ENCODE data around the gene HEATR9. TPM values are rescaled to one million over a fixed set of nuclear protein-coding genes. Genes with fewer than 3 reads are reported as not detected.

The HEATR9 gene, protein sequence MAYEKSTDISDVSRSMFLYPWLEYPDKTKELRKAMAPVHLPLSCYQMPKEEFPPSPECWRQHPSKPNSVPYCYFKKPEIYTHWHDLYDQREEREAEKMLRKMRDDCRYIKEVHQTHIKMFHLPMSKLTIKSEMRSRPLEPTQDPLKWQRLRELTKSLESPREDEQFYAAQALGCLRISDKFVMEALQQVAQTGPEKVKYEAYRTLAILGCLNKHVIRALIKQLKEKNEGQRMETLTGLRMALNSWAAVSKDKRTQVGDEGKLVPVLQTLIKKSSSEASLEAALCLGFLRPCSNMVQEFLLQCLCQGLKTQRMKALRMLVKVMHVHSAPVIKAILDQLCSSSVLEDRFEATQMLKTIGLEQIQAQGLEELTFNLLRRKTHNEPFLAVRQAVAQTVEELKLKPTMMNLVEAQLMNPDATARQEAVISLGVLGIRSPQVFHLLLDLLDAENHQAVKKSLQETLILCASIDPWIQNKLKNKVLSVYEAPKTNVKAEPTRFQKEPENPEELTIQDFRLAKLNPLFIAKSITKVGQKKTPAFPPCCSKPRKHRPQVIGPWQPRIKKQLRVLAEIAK
- total RNA-seq (ENCODE audit: unreplicated experiment) = not detected
- long read RNA-seq = 0 reads

DNA sequence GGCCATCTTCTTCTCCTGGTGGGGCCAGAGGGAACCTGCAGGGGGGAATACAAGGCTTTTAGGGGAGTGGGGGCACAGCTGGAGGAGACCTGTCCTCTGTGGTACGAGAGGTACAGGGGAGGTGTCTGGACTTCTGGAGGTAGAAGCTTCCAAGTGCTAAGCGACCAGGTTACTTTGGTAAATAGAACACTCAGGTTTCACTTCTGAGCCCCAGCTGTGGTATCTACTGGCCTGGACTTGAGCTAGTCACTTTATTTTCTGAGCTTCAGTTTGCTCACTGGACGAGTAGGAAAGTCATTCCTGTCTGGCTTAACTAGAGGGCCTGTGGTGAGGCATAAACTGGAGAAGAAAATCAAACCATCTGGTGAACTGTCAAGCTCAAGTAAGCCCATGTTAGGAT, at the start of gene HEATR9:
TSS of gene HEATR9 (minus strand) at position 155 of the 400 bp plus-strand sequence. CDS start at position 6, 149 bp downstream.
- no peaks in the 10 kb centered on the region for H3K36me3 Mint-ChIP-seq (ENCODE audit: unreplicated experiment)
- DNase-seq = no peak
- H3K4me1 Mint-ChIP-seq (ENCODE audit: low read depth, unreplicated experiment) = peaks cover 2% of the 10 kb centered on the region
- peaks cover 2% of the 10 kb centered on the region for H3K9me3 Mint-ChIP-seq (ENCODE audit: unreplicated experiment)
- H3K27me3 Mint-ChIP-seq (ENCODE audit: unreplicated experiment) = peaks cover 3% of the 10 kb centered on the region
- H3K4me3 Mint-ChIP-seq (ENCODE audit: unreplicated experiment) = no peak within 1 kb of the TSS
- TF ChIP-seq, protein P1, sequence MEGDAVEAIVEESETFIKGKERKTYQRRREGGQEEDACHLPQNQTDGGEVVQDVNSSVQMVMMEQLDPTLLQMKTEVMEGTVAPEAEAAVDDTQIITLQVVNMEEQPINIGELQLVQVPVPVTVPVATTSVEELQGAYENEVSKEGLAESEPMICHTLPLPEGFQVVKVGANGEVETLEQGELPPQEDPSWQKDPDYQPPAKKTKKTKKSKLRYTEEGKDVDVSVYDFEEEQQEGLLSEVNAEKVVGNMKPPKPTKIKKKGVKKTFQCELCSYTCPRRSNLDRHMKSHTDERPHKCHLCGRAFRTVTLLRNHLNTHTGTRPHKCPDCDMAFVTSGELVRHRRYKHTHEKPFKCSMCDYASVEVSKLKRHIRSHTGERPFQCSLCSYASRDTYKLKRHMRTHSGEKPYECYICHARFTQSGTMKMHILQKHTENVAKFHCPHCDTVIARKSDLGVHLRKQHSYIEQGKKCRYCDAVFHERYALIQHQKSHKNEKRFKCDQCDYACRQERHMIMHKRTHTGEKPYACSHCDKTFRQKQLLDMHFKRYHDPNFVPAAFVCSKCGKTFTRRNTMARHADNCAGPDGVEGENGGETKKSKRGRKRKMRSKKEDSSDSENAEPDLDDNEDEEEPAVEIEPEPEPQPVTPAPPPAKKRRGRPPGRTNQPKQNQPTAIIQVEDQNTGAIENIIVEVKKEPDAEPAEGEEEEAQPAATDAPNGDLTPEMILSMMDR (IDR thresholded peaks at IDR 0.05; ENCODE audit: partially characterized antibody, unreplicated experiment) = no peak
- no peak within 1 kb of the TSS for H3K27ac Mint-ChIP-seq (ENCODE audit: unreplicated experiment)

DNA sequence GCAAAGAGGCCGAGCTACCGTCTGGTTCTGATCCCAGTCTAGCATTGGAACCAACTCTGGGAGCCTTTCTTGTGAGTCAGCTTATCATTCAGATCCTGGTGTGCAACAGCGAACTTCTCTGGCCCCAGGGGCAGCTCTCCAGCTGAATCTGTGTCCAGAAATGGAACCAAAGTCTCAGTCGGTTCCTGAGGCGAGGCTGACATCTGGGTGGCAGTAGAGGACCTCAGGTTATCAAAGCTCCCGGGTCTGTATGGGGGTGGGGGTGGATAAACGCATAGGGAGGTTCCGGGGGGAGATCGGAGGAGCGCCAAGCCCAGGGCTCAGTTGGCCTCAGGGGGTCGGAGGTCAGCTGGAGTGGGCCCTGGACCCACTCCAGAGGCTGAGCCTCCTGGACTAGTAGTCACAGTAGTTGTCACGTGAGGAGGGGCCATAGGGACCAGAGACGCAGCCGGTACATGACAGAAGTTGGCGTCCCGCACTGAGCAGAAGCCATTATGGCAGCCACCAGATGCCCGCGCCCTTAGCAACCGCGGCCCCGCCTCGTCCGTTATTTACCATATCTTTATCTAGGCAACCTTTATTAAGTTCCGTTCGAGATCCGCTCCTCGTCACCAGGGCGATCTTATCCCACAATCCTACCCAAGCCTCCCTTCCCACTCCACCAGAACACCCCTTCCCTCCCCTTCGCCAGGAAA, 49.0 kb upstream of the HEATR9 start:
- Mint-ChIP-seq H3K36me3 (ENCODE audit: unreplicated experiment) (peaks cover 5% of the 10 kb centered on the region), H3K27me3 (ENCODE audit: unreplicated experiment) (no peaks in the 10 kb centered on the region), H3K4me3 (ENCODE audit: unreplicated experiment) (no peak overlapping the region), H3K27ac (ENCODE audit: unreplicated experiment) (no peak overlapping the region), H3K9me3 (ENCODE audit: unreplicated experiment) (no peaks in the 10 kb centered on the region), H3K4me1 (ENCODE audit: low read depth, unreplicated experiment) (no peaks in the 10 kb centered on the region)
- DNase-seq = no peak
- TF ChIP-seq, protein P1 (IDR thresholded peaks at IDR 0.05; ENCODE audit: partially characterized antibody, unreplicated experiment) = no peak

DNA sequence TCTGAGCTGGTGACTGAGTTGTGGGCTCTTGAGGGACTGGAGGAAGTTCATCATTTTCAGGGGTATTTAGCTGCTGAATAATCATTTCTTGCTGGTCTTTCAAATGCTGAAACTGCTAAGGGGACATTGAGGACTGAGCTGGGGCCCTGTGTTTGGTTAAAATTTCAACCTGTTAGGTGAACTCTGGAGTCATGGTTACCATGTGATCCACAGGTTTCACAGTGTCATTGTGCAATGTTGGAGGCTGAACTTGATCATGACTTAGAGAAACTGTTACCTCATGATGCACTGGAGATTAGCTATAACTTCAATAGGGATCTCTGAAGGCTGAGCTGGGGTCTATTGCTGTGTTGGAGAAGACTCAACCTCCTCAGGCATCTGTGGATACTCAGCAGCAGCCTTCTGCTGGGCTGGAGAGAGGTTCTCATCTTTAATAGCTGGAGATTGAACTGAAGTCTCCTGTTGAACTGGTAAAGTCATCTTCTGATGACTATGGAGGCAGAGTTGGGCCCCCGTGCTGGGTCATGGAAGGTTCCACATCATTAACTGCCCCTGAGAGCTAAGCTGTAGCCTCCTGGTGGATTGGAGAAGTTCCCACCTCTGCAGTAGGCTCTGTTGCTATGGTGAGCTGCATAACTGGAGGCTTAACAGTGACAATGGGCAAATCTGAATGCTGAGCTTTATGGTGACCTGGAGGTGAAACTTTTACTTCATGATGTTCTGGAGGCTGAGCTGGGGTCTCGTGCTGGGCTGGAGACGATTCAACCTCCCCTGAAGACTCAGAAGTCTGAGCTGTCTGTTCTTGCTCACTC, 46.7 kb upstream of the HEATR9 start:
- Mint-ChIP-seq H3K27ac (ENCODE audit: unreplicated experiment) (no peak overlapping the region), H3K27me3 (ENCODE audit: unreplicated experiment) (no peaks in the 10 kb centered on the region), H3K9me3 (ENCODE audit: unreplicated experiment) (no peaks in the 10 kb centered on the region), H3K36me3 (ENCODE audit: unreplicated experiment) (peaks cover 5% of the 10 kb centered on the region), H3K4me3 (ENCODE audit: unreplicated experiment) (no peak overlapping the region), H3K4me1 (ENCODE audit: low read depth, unreplicated experiment) (no peaks in the 10 kb centered on the region)
- TF ChIP-seq, protein P1 (IDR thresholded peaks at IDR 0.05; ENCODE audit: partially characterized antibody, unreplicated experiment) = no peak
- no peak for DNase-seq

DNA sequence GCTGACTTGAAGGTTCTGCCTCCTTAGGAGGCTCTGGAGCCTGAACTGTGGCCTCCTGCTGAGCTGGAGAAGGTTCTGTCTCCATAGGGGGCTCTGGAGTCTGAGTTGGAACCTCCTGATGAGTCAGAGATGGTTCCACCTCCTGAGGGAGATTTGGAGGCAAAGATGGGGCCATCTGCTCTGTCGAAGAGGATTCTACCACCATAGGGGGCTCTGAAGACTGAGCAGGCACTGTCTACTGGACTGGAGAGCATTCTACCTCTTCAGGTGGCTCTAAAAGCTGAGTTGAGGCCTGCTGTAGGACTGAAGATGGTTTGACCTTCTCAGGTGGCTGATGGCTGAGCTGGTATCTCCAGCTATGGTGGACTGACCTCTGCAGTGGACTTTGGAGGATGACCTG, 45.7 kb upstream of the HEATR9 start:
- peaks cover 5% of the 10 kb centered on the region for H3K36me3 Mint-ChIP-seq (ENCODE audit: unreplicated experiment)
- no peaks in the 10 kb centered on the region for H3K4me1 Mint-ChIP-seq (ENCODE audit: low read depth, unreplicated experiment)
- no peaks in the 10 kb centered on the region for H3K9me3 Mint-ChIP-seq (ENCODE audit: unreplicated experiment)
- no peak for DNase-seq
- no peaks in the 10 kb centered on the region for H3K27me3 Mint-ChIP-seq (ENCODE audit: unreplicated experiment)
- no peak overlapping the region for H3K4me3 Mint-ChIP-seq (ENCODE audit: unreplicated experiment)
- no peak overlapping the region for H3K27ac Mint-ChIP-seq (ENCODE audit: unreplicated experiment)
- TF ChIP-seq, protein P1 (IDR thresholded peaks at IDR 0.05; ENCODE audit: partially characterized antibody, unreplicated experiment) = no peak

All from glutamatergic neuron (in vitro differentiated cells).